ENCODE measurements around the gene GMDS. TPM values are rescaled to one million over a fixed set of nuclear protein-coding genes. Genes with fewer than 3 reads are reported as not detected.

The GMDS gene
- total and polyA plus RNA-seq, 2 donors (not counting 1 experiment from before 2014, with no cell fraction given): 11.5 to 16.4 TPM

- Histone ChIP-seq H4K20me1 (ENCODE audit: control insufficient read depth, insufficient read depth, low read length, poor library complexity, severe bottlenecking) (no peaks in the 10 kb centered on the region), H3K36me3 (replicated peaks in 1 of 2; ENCODE audit: control extremely low read depth in 1 of 2, control insufficient read depth in 1 of 2, extremely low read depth in 1 of 2, insufficient read depth in 2 of 2, low read length in 1 of 2) (no peaks in the 10 kb centered on the region), H2AFZ (ENCODE audit: insufficient read depth, low read depth, low read length, poor library complexity, severe bottlenecking) (no peak overlapping the region), H3K79me2 (ENCODE audit: control insufficient read depth, insufficient read depth, low read length) (peaks cover 2% of the 10 kb centered on the region), H3K4me3 (ENCODE audit: control extremely low read depth in 1 of 5, extremely low read depth in 1 of 5, insufficient read depth in 1 of 5, low read depth in 2 of 5, low read length in 4 of 5) (no peak overlapping the region), H3K27ac (ENCODE audit: low read length in 2 of 2) (no peak overlapping the region), H3K27me3 (replicated peaks in 1 of 4; ENCODE audit: control extremely low read depth in 1 of 4, control insufficient read depth in 3 of 4, insufficient read depth in 4 of 4, low read length in 3 of 4) (no peaks in the 10 kb centered on the region), H3K4me1 (ENCODE audit: control insufficient read depth in 2 of 2, insufficient read depth in 2 of 2, low read length in 2 of 2) (no peaks in the 10 kb centered on the region), H3K4me2 (replicated peaks; ENCODE audit: low read depth, low read length, poor library complexity, severe bottlenecking) (no peak overlapping the region), H3K9ac (ENCODE audit: low read length) (no peak overlapping the region), H3K9me3 (ENCODE audit: control extremely low read depth in 1 of 3, control insufficient read depth in 2 of 3, insufficient read depth in 1 of 3, low read length in 2 of 3) (peaks cover 0 to 2% (median 0%) of the 10 kb centered on the region in 3 donors)
- TF ChIP-seq, protein P1, sequence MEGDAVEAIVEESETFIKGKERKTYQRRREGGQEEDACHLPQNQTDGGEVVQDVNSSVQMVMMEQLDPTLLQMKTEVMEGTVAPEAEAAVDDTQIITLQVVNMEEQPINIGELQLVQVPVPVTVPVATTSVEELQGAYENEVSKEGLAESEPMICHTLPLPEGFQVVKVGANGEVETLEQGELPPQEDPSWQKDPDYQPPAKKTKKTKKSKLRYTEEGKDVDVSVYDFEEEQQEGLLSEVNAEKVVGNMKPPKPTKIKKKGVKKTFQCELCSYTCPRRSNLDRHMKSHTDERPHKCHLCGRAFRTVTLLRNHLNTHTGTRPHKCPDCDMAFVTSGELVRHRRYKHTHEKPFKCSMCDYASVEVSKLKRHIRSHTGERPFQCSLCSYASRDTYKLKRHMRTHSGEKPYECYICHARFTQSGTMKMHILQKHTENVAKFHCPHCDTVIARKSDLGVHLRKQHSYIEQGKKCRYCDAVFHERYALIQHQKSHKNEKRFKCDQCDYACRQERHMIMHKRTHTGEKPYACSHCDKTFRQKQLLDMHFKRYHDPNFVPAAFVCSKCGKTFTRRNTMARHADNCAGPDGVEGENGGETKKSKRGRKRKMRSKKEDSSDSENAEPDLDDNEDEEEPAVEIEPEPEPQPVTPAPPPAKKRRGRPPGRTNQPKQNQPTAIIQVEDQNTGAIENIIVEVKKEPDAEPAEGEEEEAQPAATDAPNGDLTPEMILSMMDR (IDR thresholded peaks at IDR 0.05): no peak
- no peak for TF ChIP-seq EZH2 (IDR thresholded peaks at IDR 0.05; ENCODE audit: borderline replicate concordance, insufficient read depth, low read depth, low read length, poor library complexity, severe bottlenecking)
- Mint-ChIP-seq H3K27ac (no peak overlapping the region), H3K9me3 (ENCODE audit: insufficient read depth) (peaks cover 3% of the 10 kb centered on the region), H3K27me3 (no peaks in the 10 kb centered on the region), H3K4me1 (peaks cover 6% of the 10 kb centered on the region), H3K4me3 (no peak overlapping the region)
- CTCF ChIA-PET: no interaction called here
- POLR2A ChIA-PET: no interaction called here
- intact Hi-C loops (cut with micrococcal nuclease): no loop called here
- ATAC-seq (ENCODE audit: low read depth) (no peak), DNase-seq (no peak)
- WGBS (ENCODE audit: insufficient coverage): 100% methylated on average over 1 of the region's 3 CpGs
Measured at GRCh38 chr6:2061880-2062279, 183.5 kb downstream of the GMDS start.

- H3K27me3 Mint-ChIP-seq: no peaks in the 10 kb centered on the region
- H3K4me1 Mint-ChIP-seq: peaks cover 6% of the 10 kb centered on the region
- no peak for DNase-seq
- no peak overlapping the region for H3K27ac Mint-ChIP-seq
- no peaks in the 10 kb centered on the region for H3K4me1 ChIP-seq (ENCODE audit: control insufficient read depth in 2 of 2, insufficient read depth in 2 of 2, low read length in 2 of 2)
- CTCF ChIA-PET: no interaction called here
- no peak for ATAC-seq (ENCODE audit: low read depth)
- H3K9ac ChIP-seq (ENCODE audit: low read length): no peak overlapping the region
- H2AFZ ChIP-seq (ENCODE audit: insufficient read depth, low read depth, low read length, poor library complexity, severe bottlenecking): no peak overlapping the region
- no peaks in the 10 kb centered on the region for H3K27me3 ChIP-seq (replicated peaks in 1 of 4; ENCODE audit: control extremely low read depth in 1 of 4, control insufficient read depth in 3 of 4, insufficient read depth in 4 of 4, low read length in 3 of 4)
- H3K79me2 ChIP-seq (ENCODE audit: control insufficient read depth, insufficient read depth, low read length): peaks cover 2% of the 10 kb centered on the region
- H4K20me1 ChIP-seq (ENCODE audit: control insufficient read depth, insufficient read depth, low read length, poor library complexity, severe bottlenecking): no peaks in the 10 kb centered on the region
- H3K36me3 ChIP-seq (replicated peaks in 1 of 2; ENCODE audit: control extremely low read depth in 1 of 2, control insufficient read depth in 1 of 2, extremely low read depth in 1 of 2, insufficient read depth in 2 of 2, low read length in 1 of 2): no peaks in the 10 kb centered on the region
- POLR2A ChIA-PET: no interaction called here
- H3K4me3 Mint-ChIP-seq: no peak overlapping the region
- intact Hi-C loops (cut with micrococcal nuclease): no loop called here
- H3K4me3 ChIP-seq (ENCODE audit: control extremely low read depth in 1 of 5, extremely low read depth in 1 of 5, insufficient read depth in 1 of 5, low read depth in 2 of 5, low read length in 4 of 5): no peak overlapping the region
- H3K9me3 Mint-ChIP-seq (ENCODE audit: insufficient read depth): no peaks in the 10 kb centered on the region
- H3K4me2 ChIP-seq (replicated peaks; ENCODE audit: low read depth, low read length, poor library complexity, severe bottlenecking): no peak overlapping the region
- H3K27ac ChIP-seq (ENCODE audit: low read length in 2 of 2): no peak overlapping the region
- peaks cover 0 to 4% (median 0%) of the 10 kb centered on the region in 3 donors for H3K9me3 ChIP-seq (ENCODE audit: control extremely low read depth in 1 of 3, control insufficient read depth in 2 of 3, insufficient read depth in 1 of 3, low read length in 2 of 3)
- TF ChIP-seq, protein P1 (IDR thresholded peaks at IDR 0.05): no peak
- TF ChIP-seq EZH2 (IDR thresholded peaks at IDR 0.05; ENCODE audit: borderline replicate concordance, insufficient read depth, low read depth, low read length, poor library complexity, severe bottlenecking): no peak
Measured at GRCh38 chr6:2055911-2056310, 189.5 kb downstream of the GMDS start.
